Trophoblast cell (in vitro differentiated cells and primary cell): ENCODE data around the gene ZNHIT1.
A peak's percentile ranks its signal among the peaks of the same experiment; 100 is the strongest.
"Not testable (repeated sequence)": the region's sequence is repeated elsewhere in the genome, so short reads cannot be mapped to it uniquely, and the experiment has no call there.

Experiments used
- DNase-seq, 2 donors: peaks; one replicate each; pipeline ENCODE4 v3.0.0-alpha.2; 2016
- H2AFZ ChIP-seq: 2 replicates; pipeline ENCODE4 v1.6.1; 2013; ENCODE audit warnings: low read length, moderate library complexity, mild to moderate bottlenecking; ENCODE audit not compliant: insufficient read depth, poor library complexity
- H2AK5ac ChIP-seq: 2 replicates; pipeline ENCODE4 v1.6.1; 2013; ENCODE audit warnings: mild to moderate bottlenecking, low read length
- H2BK120ac ChIP-seq: 2 replicates; pipeline ENCODE4 v1.6.1; 2013; ENCODE audit warnings: low read length, mild to moderate bottlenecking, moderate library complexity; ENCODE audit not compliant: insufficient read depth, poor library complexity
- H2BK12ac ChIP-seq: 2 replicates; pipeline ENCODE4 v1.6.1; 2013; ENCODE audit warnings: mild to moderate bottlenecking, low read length, moderate library complexity
- H2BK5ac ChIP-seq: 2 replicates; pipeline ENCODE4 v1.6.1; 2013; ENCODE audit warnings: low read length, low read depth, moderate library complexity, mild to moderate bottlenecking; ENCODE audit not compliant: poor library complexity
- H3K14ac ChIP-seq: 2 replicates; pipeline ENCODE4 v1.6.1; 2013; ENCODE audit warnings: mild to moderate bottlenecking, low read length
- H3K18ac ChIP-seq: 2 replicates; pipeline ENCODE4 v1.6.1; 2013; ENCODE audit warnings: mild to moderate bottlenecking, low read length
- H3K23ac ChIP-seq: 2 replicates; pipeline ENCODE4 v1.6.1; 2013; ENCODE audit warnings: low read length
- H3K27ac ChIP-seq: 2 replicates; pipeline ENCODE4 v1.5.1; 2013; ENCODE audit warnings: low read depth, mild to moderate bottlenecking, inconsistent platforms, low read length, moderate library complexity
- H3K27me3 ChIP-seq: 2 replicates; pipeline ENCODE4 v1.6.1; 2013; ENCODE audit warnings: inconsistent platforms, mild to moderate bottlenecking, low read length, moderate library complexity; ENCODE audit not compliant: insufficient read depth
- H3K36me3 ChIP-seq, 2 experiments: 1 replicate in 1 of 2; 2 replicates in 1 of 2; pipeline ENCODE4 v1.6.1; 2013; ENCODE audit warnings: low read length in 2 of 2, mild to moderate bottlenecking in 2 of 2, moderate library complexity in 1 of 2; ENCODE audit not compliant: insufficient read depth in 2 of 2, control insufficient read depth in 1 of 2
- H3K4ac ChIP-seq: 2 replicates; pipeline ENCODE4 v1.6.1; 2013; ENCODE audit warnings: low read depth, mild to moderate bottlenecking, low read length, moderate library complexity
- H3K4me1 ChIP-seq, 2 experiments: 1 replicate in 1 of 2; 2 replicates in 1 of 2; pipeline ENCODE4 v1.6.1; 2013; ENCODE audit warnings: low read length in 2 of 2, mild to moderate bottlenecking in 2 of 2, moderate library complexity in 1 of 2; ENCODE audit not compliant: insufficient read depth in 2 of 2, control insufficient read depth in 1 of 2
- H3K4me2 ChIP-seq: 2 replicates; pipeline ENCODE4 v1.6.1; 2013; ENCODE audit warnings: inconsistent platforms, mild to moderate bottlenecking, low read length, moderate library complexity
- H3K4me3 ChIP-seq: 2 replicates; pipeline ENCODE4 v1.5.1; 2013; ENCODE audit warnings: mild to moderate bottlenecking, low read depth, low read length, inconsistent platforms
- H3K79me1 ChIP-seq: one replicate; pipeline ENCODE4 v1.6.1; 2013; ENCODE audit warnings: low read length
- H3K79me2 ChIP-seq: 2 replicates; pipeline ENCODE4 v1.6.1; 2013; ENCODE audit warnings: low read length, mild to moderate bottlenecking; ENCODE audit not compliant: control insufficient read depth, insufficient read depth, poor library complexity
- H3K9ac ChIP-seq: 2 replicates; pipeline ENCODE4 v1.6.1; 2013; ENCODE audit warnings: mild to moderate bottlenecking, low read length
- H3K9me3 ChIP-seq: 2 replicates; pipeline ENCODE4 v1.6.1; 2013; ENCODE audit warnings: low read depth, mild to moderate bottlenecking, control low read depth, inconsistent platforms, low read length; ENCODE audit not compliant: insufficient read depth
- H4K12ac ChIP-seq: 2 replicates; pipeline ENCODE4 v1.6.1; 2013; ENCODE audit warnings: low read depth, mild to moderate bottlenecking, low read length, moderate library complexity
- H4K8ac ChIP-seq: 2 replicates; pipeline ENCODE4 v1.6.1; 2013; ENCODE audit warnings: low read depth, mild to moderate bottlenecking, low read length, moderate library complexity
- H4K91ac ChIP-seq: one replicate; pipeline ENCODE4 v1.6.1; 2013; ENCODE audit warnings: low read depth, mild to moderate bottlenecking, low read length, moderate library complexity
- WGBS: extraction: QIAGEN DNeasy Blood & Tissue Kit; methylation state at CpG from one replicate; pipeline ENCODE4 v1.1.7; 2013; ENCODE audit warnings: missing lambda C conversion rate; ENCODE audit not compliant: insufficient read length, insufficient coverage; ENCODE audit errors: extremely low coverage; 5-methylcytosine and 5-hydroxymethylcytosine counted together

The ZNHIT1 gene

GRCh38 chr7:101248276-101248675 is 30.3 kb downstream of the ZNHIT1 start:
- H3K79me1 ChIP-seq: peaks cover 9% of the 10 kb centered on the region
- H3K4me2 ChIP-seq: no peak overlapping the region
- DNase-seq: no peak

DNA sequence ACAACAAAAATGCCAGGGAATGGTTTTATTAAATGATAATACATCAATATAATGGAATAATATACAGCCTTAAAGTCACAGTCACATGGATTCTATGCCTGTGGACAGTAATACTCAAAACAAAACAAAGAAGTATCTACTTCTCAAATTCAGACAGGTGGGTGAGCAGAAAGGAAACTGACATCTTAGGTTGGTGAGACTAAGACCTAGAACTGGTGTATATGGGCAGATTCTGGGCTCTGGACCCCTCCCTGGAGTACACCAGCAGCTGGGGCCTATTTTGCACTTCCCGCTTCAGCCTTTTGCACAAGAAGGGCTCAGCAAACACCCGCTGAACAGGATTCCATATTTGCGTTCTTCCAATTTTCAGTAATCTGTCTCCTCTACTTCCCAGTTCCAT is 32.4 kb downstream of the ZNHIT1 start:
- peak in 1 of 2 donors; percentile 45 for DNase-seq
- no peak overlapping the region for H2AK5ac ChIP-seq
- H4K8ac ChIP-seq: no peak overlapping the region
- H2BK5ac ChIP-seq: no peak overlapping the region
- no peak overlapping the region for H3K4me3 ChIP-seq
- H3K9ac ChIP-seq: no peak overlapping the region
- H2BK12ac ChIP-seq: no peak overlapping the region
- H3K4me1 ChIP-seq: peaks cover 3 to 4% of the 10 kb centered on the region in 2 experiments
- no peak overlapping the region for H3K4me2 ChIP-seq
- peaks cover 4% of the 10 kb centered on the region for H3K79me2 ChIP-seq
- no CpG with 5 or more reads among the region's 3 CpGs for WGBS
- H2AFZ ChIP-seq: no peak overlapping the region
- no peak overlapping the region for H3K27ac ChIP-seq
- H3K14ac ChIP-seq: no peak overlapping the region
- H3K27me3 ChIP-seq: no peaks in the 10 kb centered on the region
- H3K18ac ChIP-seq: no peak overlapping the region
- H3K79me1 ChIP-seq: peaks cover 4% of the 10 kb centered on the region
- H4K91ac ChIP-seq: no peak overlapping the region
- no peak overlapping the region for H3K4ac ChIP-seq
- no peaks in the 10 kb centered on the region for H3K9me3 ChIP-seq
- peaks cover 6 to 11% of the 10 kb centered on the region in 2 experiments for H3K36me3 ChIP-seq
- H2BK120ac ChIP-seq: no peak overlapping the region
- no peak overlapping the region for H4K12ac ChIP-seq
- H3K23ac ChIP-seq: no peak overlapping the region

More at GRCh38 chr7:101248276-101248675, 30.3 kb downstream of the ZNHIT1 start:
- Histone ChIP-seq H3K23ac (no peak overlapping the region), H4K91ac (no peak overlapping the region), H3K4ac (no peak overlapping the region), H3K27ac (no peak overlapping the region), H3K36me3 (peaks cover 6 to 14% of the 10 kb centered on the region in 2 experiments), H2BK5ac (no peak overlapping the region), H3K18ac (no peak overlapping the region), H4K12ac (no peak overlapping the region), H3K27me3 (no peaks in the 10 kb centered on the region), H3K4me1 (peaks cover 3 to 10% of the 10 kb centered on the region in 2 experiments), H3K9ac (no peak overlapping the region), H3K4me3 (no peak overlapping the region), H2AFZ (no peak overlapping the region), H2BK12ac (no peak overlapping the region), H2AK5ac (no peak overlapping the region), H3K9me3 (no peaks in the 10 kb centered on the region), H3K79me2 (peaks cover 8% of the 10 kb centered on the region), H3K14ac (no peak overlapping the region), H4K8ac (no peak overlapping the region), H2BK120ac (no peak overlapping the region)
- WGBS: no CpG with 5 or more reads among the region's 5 CpGs

- H2BK120ac ChIP-seq: no peak overlapping the region
- DNase-seq: peak; percentile 99 to 100
- H4K8ac ChIP-seq: peak overlapping the region; percentile 67
- peak overlapping the region; percentile 75 for H3K9ac ChIP-seq
- no peak overlapping the region for H2BK12ac ChIP-seq
- H3K18ac ChIP-seq: peak overlapping the region; percentile 10
- H3K27ac ChIP-seq: peak overlapping the region; percentile 35
- H3K36me3 ChIP-seq: peaks cover 6 to 7% of the 10 kb centered on the region in 2 experiments
- H3K14ac ChIP-seq: peak overlapping the region; percentile 14
- H2BK5ac ChIP-seq: no peak overlapping the region
- peak overlapping the region; percentile 58 for H4K91ac ChIP-seq
- WGBS: no CpG with 5 or more reads among the region's 55 CpGs
- H3K27me3 ChIP-seq: no peaks in the 10 kb centered on the region
- peak overlapping the region; percentile 40 for H2AK5ac ChIP-seq
- peak overlapping the region; percentile 37 for H3K4ac ChIP-seq
- H3K9me3 ChIP-seq: no peaks in the 10 kb centered on the region
- H3K79me1 ChIP-seq: peaks cover 4% of the 10 kb centered on the region
- H3K4me3 ChIP-seq: peak overlapping the region; percentile 82
- H3K79me2 ChIP-seq: peaks cover 4% of the 10 kb centered on the region
- H2AFZ ChIP-seq: peak overlapping the region; percentile 38
- peaks cover 3 to 4% of the 10 kb centered on the region in 2 experiments for H3K4me1 ChIP-seq
- peak overlapping the region; percentile 69 for H3K4me2 ChIP-seq
- H4K12ac ChIP-seq: peak overlapping the region; percentile 24
- H3K23ac ChIP-seq: no peak overlapping the region
Observed at GRCh38 chr7:101251871-101252659, 34.1 kb downstream of the ZNHIT1 start.

GRCh38 chr7:101253199-101253598 is 35.2 kb downstream of the ZNHIT1 start:
- WGBS: no CpG with 5 or more reads among the region's 5 CpGs

More at GRCh38 chr7:101253199-101253598, 35.2 kb downstream of the ZNHIT1 start:
- H2BK5ac ChIP-seq, H3K18ac ChIP-seq, H3K4me3 ChIP-seq, H3K4ac ChIP-seq, H3K9ac ChIP-seq, H3K27ac ChIP-seq, H3K79me2 ChIP-seq, H3K4me2 ChIP-seq, H2AK5ac ChIP-seq, H3K27me3 ChIP-seq, H2BK120ac ChIP-seq, H3K23ac ChIP-seq, H3K4me1 ChIP-seq, DNase-seq, H2BK12ac ChIP-seq, H3K79me1 ChIP-seq, H3K14ac ChIP-seq, H3K36me3 ChIP-seq, H3K9me3 ChIP-seq: not testable (repeated sequence)
- Histone ChIP-seq H2AFZ (peak overlapping the region; percentile 74), H4K8ac (peak overlapping the region; percentile 83), H4K12ac (peak overlapping the region; percentile 91), H4K91ac (peak overlapping the region; percentile 58)
